ENCODE results near the gene ZNF512B. TPM values are rescaled to one million over a fixed set of nuclear protein-coding genes. Genes with fewer than 3 reads are reported as not detected.
A peak's percentile ranks its signal among the peaks of the same experiment; 100 is the strongest.

ZNF512B gene
- total RNA-seq, 1 donor from 2014 or later, result 49.4 TPM

GRCh38 chr20:63980317-63980805 is 10.6 kb upstream of the ZNF512B start:
- H3K4me1 Mint-ChIP-seq (ENCODE audit: low read depth), result peaks cover 24% of the 10 kb centered on the region
- H3K36me3 Mint-ChIP-seq (ENCODE audit: insufficient read depth), result peaks cover 14% of the 10 kb centered on the region
- H3K27me3 Mint-ChIP-seq, result no peaks in the 10 kb centered on the region
- H3K4me3 Mint-ChIP-seq (ENCODE audit: low read depth), result peak overlapping the region; percentile 91
- no peaks in the 10 kb centered on the region for H3K9me3 Mint-ChIP-seq (ENCODE audit: low read depth)
- no peak for TF ChIP-seq CTCF (IDR thresholded peaks at IDR 0.05; ENCODE audit: unreplicated experiment)
- no peak for DNase-seq (ENCODE audit: low spot score, unreplicated experiment)
- peak overlapping the region; percentile 97 for H3K27ac Mint-ChIP-seq

GRCh38 chr20:63979557-63980316 is 10.0 kb upstream of the ZNF512B start, which contains the start of gene SAMD10:
TSS of gene SAMD10 (minus strand) at chr20:63979642. CDS start at chr20:63979467, 175 bp downstream.
- no peaks in the 10 kb centered on the region for H3K27me3 Mint-ChIP-seq
- peaks cover 24% of the 10 kb centered on the region for H3K4me1 Mint-ChIP-seq (ENCODE audit: low read depth)
- peak within 1 kb of the TSS; percentile 97 for H3K27ac Mint-ChIP-seq
- H3K4me3 Mint-ChIP-seq (ENCODE audit: low read depth), result peak within 1 kb of the TSS; percentile 91
- DNase-seq (ENCODE audit: low spot score, unreplicated experiment), result peak; percentile 60
- peaks cover 14% of the 10 kb centered on the region for H3K36me3 Mint-ChIP-seq (ENCODE audit: insufficient read depth)
- TF ChIP-seq CTCF (IDR thresholded peaks at IDR 0.05; ENCODE audit: unreplicated experiment), result peak; percentile 45
- H3K9me3 Mint-ChIP-seq (ENCODE audit: low read depth), result no peaks in the 10 kb centered on the region

GRCh38 chr20:63979229-63979556 is 9.5 kb upstream of the ZNF512B start:
- Mint-ChIP-seq H3K4me3 (ENCODE audit: low read depth) (peak overlapping the region; percentile 78), H3K27ac (no peak overlapping the region), H3K4me1 (ENCODE audit: low read depth) (peaks cover 24% of the 10 kb centered on the region), H3K27me3 (no peaks in the 10 kb centered on the region), H3K9me3 (ENCODE audit: low read depth) (no peaks in the 10 kb centered on the region), H3K36me3 (ENCODE audit: insufficient read depth) (peaks cover 11% of the 10 kb centered on the region)
- no peak for DNase-seq (ENCODE audit: low spot score, unreplicated experiment)
- TF ChIP-seq CTCF (IDR thresholded peaks at IDR 0.05; ENCODE audit: unreplicated experiment), result no peak

- Mint-ChIP-seq H3K36me3 (ENCODE audit: insufficient read depth) (peaks cover 13% of the 10 kb centered on the region), H3K9me3 (ENCODE audit: low read depth) (no peaks in the 10 kb centered on the region), H3K27ac (peak overlapping the region; percentile 76), H3K4me3 (ENCODE audit: low read depth) (peak overlapping the region; percentile 78), H3K27me3 (no peaks in the 10 kb centered on the region), H3K4me1 (ENCODE audit: low read depth) (peaks cover 26% of the 10 kb centered on the region)
- DNase-seq (ENCODE audit: low spot score, unreplicated experiment), result peak; percentile 59
- TF ChIP-seq CTCF (IDR thresholded peaks at IDR 0.05; ENCODE audit: unreplicated experiment), result no peak
Observed at GRCh38 chr20:63978319-63979228, 8.8 kb upstream of the ZNF512B start.

- H3K36me3 Mint-ChIP-seq (ENCODE audit: insufficient read depth), result peaks cover 12% of the 10 kb centered on the region
- no peak for DNase-seq (ENCODE audit: low spot score, unreplicated experiment)
- no peak for TF ChIP-seq CTCF (IDR thresholded peaks at IDR 0.05; ENCODE audit: unreplicated experiment)
- H3K27me3 Mint-ChIP-seq, result no peaks in the 10 kb centered on the region
- no peaks in the 10 kb centered on the region for H3K9me3 Mint-ChIP-seq (ENCODE audit: low read depth)
- H3K4me1 Mint-ChIP-seq (ENCODE audit: low read depth), result peaks cover 27% of the 10 kb centered on the region
- peak overlapping the region; percentile 27 for H3K27ac Mint-ChIP-seq
- H3K4me3 Mint-ChIP-seq (ENCODE audit: low read depth), result peak overlapping the region; percentile 78
Observed at GRCh38 chr20:63977739-63978276, 8.1 kb upstream of the ZNF512B start.

All from progenitor cell of endocrine pancreas (in vitro differentiated cells).